Esophagus mucosa (tissue), 1 donor: Measurements from ENCODE around the gene ECI1. TPM values are rescaled to one million over a fixed set of nuclear protein-coding genes. Genes with fewer than 3 reads are reported as not detected.

Experiments used
- ATAC-seq: fragments of 200-7000 bp; cut with Tn5 transposase; one replicate; pipeline ENCODE4 v1.9.1; 2020
- total RNA-seq: library from RNA; stranded (reverse); gene quantifications from one replicate; pipeline ENCODE4 v1.2.4, GENCODE V29; 2023
- donor health status: DM: yes; HTN: yes; CAD: no.

The ECI1 gene
- total RNA-seq, 1 donor from 2014 or later: 65.8 TPM

- ATAC-seq: peak; percentile 7
Measured at GRCh38 chr16:2194166-2194834, 57.1 kb downstream of the ECI1 start.

- no peak for ATAC-seq
Measured at GRCh38 chr16:2191446-2191706, 60.0 kb downstream of the ECI1 start.

DNA sequence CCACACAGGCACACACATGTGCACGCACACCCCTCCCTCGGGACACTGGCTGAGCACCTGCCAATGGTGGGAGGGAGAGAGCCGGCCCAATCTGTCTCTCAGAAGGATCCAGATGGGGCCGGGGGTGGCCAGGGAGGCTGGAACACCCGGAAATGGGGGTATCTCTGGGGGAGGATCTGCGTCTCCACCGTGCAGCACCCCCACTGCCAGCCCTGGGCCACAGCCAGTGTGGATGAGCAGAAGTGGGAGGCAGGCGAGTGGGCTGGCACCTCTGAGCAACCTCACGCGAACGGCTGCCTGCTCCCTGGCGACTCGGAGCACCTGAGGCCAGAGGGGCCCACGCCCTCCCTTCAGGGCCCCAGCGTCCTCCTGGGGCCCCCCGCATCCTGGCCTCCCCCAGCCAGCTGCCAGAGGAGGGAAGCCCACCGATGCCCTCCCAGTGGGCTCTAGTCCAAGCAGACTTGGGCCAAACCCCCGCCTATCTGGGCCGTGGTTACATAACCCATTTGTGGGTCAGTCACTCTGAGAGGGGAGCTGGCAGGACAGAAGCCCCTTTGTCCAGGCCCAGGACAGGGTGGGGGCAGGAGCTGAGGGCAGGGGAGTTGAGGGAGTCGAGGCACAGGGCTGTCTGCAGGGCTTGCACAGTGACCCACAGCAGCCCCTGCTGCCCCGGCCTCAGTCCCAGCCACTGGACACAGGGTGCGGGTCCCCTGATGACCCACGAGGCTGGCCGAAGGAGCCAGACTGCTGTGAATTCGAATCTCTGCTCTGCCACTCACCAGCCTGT, 60.5 kb downstream of the ECI1 start:
- ATAC-seq: no peak

DNA sequence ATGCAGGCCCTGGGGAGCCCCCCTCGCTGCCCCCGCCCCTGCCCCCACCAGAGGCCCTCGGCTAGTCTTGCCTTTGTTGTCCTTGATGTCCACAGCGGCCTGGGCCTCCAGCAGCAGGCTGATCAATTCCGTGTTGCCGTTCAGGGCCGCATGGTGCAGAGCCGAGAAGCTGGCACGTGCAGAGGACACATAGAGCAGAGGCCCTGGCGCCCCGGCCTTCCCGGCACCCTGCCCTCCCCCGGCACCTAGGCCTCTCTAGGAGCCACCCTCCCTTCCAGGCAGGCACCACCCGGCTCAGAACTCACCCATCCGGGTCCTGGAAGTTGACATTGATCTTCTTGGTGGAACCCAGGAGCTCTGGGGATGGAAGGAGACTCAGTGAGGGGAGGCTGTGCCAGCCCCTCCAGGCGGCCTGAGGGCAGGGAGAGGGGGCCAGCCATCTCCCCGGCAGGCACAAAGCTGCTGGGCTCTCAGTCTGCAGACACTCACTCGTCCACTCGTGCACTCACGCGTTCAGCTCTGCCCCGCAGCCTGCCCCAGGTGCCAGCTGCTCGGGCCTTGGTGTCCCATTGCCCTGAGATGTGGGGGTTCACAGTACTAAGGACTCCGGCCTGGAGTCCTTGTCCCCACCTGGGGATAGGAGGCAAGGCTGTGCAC, 61.3 kb downstream of the ECI1 start:
- no peak for ATAC-seq

Other genes starting within 250 kb of the ECI1 start
- 41.0 TPM for gene ZNF598, start 241.8 kb downstream of the ECI1 start, total RNA-seq
- 0.80 TPM for gene NPW, start 231.8 kb downstream of the ECI1 start, total RNA-seq
- 21.6 TPM for gene NHERF2, start 224.7 kb downstream of the ECI1 start, total RNA-seq
- 15.8 TPM for gene NTHL1, start 203.8 kb downstream of the ECI1 start, total RNA-seq
- 49.5 TPM for gene TSC2, start 203.6 kb downstream of the ECI1 start, total RNA-seq
- gene PKD1, start 115.7 kb downstream of the ECI1 start, total RNA-seq: 34.8 TPM
- gene RAB26, start 103.0 kb downstream of the ECI1 start, total RNA-seq: 6.0 TPM
- gene TRAF7, start 95.8 kb downstream of the ECI1 start, total RNA-seq: 96.6 TPM
- 0.08 TPM for gene CASKIN1, start 55.0 kb downstream of the ECI1 start, total RNA-seq
- 28.5 TPM for gene MLST8, start 46.1 kb downstream of the ECI1 start, total RNA-seq
- 0.36 TPM for gene BRICD5, start 40.7 kb downstream of the ECI1 start, total RNA-seq
- gene PGP, start 36.7 kb downstream of the ECI1 start, total RNA-seq: 6.6 TPM
- 10.7 TPM for gene E4F1, start 28.0 kb downstream of the ECI1 start, total RNA-seq
- gene DNASE1L2, start 15.1 kb downstream of the ECI1 start, total RNA-seq: 0.12 TPM
- 104 TPM for gene RNPS1, start 16.5 kb upstream of the ECI1 start, total RNA-seq
- gene ABCA3, start 89.1 kb upstream of the ECI1 start, total RNA-seq: 1.2 TPM
- gene CCNF, start 177.9 kb upstream of the ECI1 start, total RNA-seq: 11.1 TPM
- 3.1 TPM for gene TEDC2, start 208.5 kb upstream of the ECI1 start, total RNA-seq
- 0.08 TPM for gene NTN3, start 219.7 kb upstream of the ECI1 start, total RNA-seq
- 2.0 TPM for gene TBC1D24, start 223.5 kb upstream of the ECI1 start, total RNA-seq